Endothelial cell of umbilical vein (primary cell): ENCODE data around the gene CRELD2. TPM values are rescaled to one million over a fixed set of nuclear protein-coding genes. Genes with fewer than 3 reads are reported as not detected.

Experiments used
- BruUV-seq: library from RNA; stranded (reverse); fragments of 400-500 nt; replicated peaks from 2 replicates; lab custom pipeline; 2021; lab: Mats Ljungman, UMichigan
- CTCF ChIA-PET: fragments of 300-600, 350-600 bp; sonication (Branson Sonifier 250); formaldehyde crosslinking; loops from one replicate; lab custom pipeline; 2021; ENCODE audit warnings: antibody characterized with exemption, inconsistent platforms; lab: Charles Lee
- POLR2A ChIA-PET: fragments of 300-600, 350-600 bp; sonication (Branson Sonifier 250); formaldehyde crosslinking; loops from one replicate; lab custom pipeline; 2021; ENCODE audit warnings: antibody characterized with exemption, inconsistent platforms; lab: Charles Lee
- DNase-seq: peaks from one replicate; pipeline ENCODE4 v3.0.0-alpha.2; 2011; ENCODE audit warnings: low read depth, low spot score
- FAIRE-seq: peaks from 2 replicates; lab custom pipeline; 2011; peaks lifted over from hg19 to GRCh38; lab: Jason Lieb, UNC
- H2AFZ ChIP-seq: 2 replicates; pipeline ENCODE4 v1.6.0; 2012; ENCODE audit warnings: low read depth, low read length, control low read depth, inconsistent platforms
- H3K27ac ChIP-seq: 2 replicates; pipeline ENCODE4 v1.5.1; 2011; ENCODE audit warnings: low read depth, mild to moderate bottlenecking, control low read depth, low read length, moderate library complexity; ENCODE audit not compliant: insufficient read depth
- H3K27me3 ChIP-seq, 2 experiments: 2 replicates each; pipeline versions ENCODE4 v1.6.0 to v1.6.1; 2011; ENCODE audit warnings: low read length in 2 of 2, mixed read lengths in 1 of 2; ENCODE audit not compliant: control insufficient read depth in 2 of 2, insufficient read depth in 2 of 2
- H3K36me3 ChIP-seq, 2 experiments: 2 replicates in 1 of 2; 3 replicates in 1 of 2; pipeline ENCODE4 v1.5.1; 2011; ENCODE audit warnings: low read length in 2 of 2, mild to moderate bottlenecking in 1 of 2, moderate library complexity in 1 of 2; ENCODE audit not compliant: control insufficient read depth in 2 of 2, insufficient read depth in 2 of 2; ENCODE audit errors: extremely low read depth in 1 of 2
- H3K4me1 ChIP-seq: 3 replicates; pipeline ENCODE4 v1.5.1; 2011; ENCODE audit warnings: mild to moderate bottlenecking, low read length; ENCODE audit not compliant: control insufficient read depth, insufficient read depth; ENCODE audit errors: extremely low read depth
- H3K4me2 ChIP-seq: 2 replicates; pipeline ENCODE4 v1.6.1; 2011; ENCODE audit warnings: low read length, control low read depth, mixed read lengths; ENCODE audit not compliant: insufficient read depth
- H3K4me3 ChIP-seq, 3 experiments: fragments of 200-600 bp in 1 of 3; sonication (generic), shearing (Covaris generic) in 1 of 3; replicated peaks in 1 of 3; 2 replicates each; pipeline ENCODE4 v1.5.1; 2011 to 2016; ENCODE audit warnings: control low read depth in 3 of 3, low read length in 3 of 3, mild to moderate bottlenecking in 2 of 3, inconsistent platforms in 1 of 3, low read depth in 1 of 3, moderate library complexity in 1 of 3; ENCODE audit not compliant: insufficient read depth in 1 of 3
- H3K79me2 ChIP-seq: 2 replicates; pipeline ENCODE4 v1.6.0; 2012; ENCODE audit warnings: low read length, inconsistent platforms; ENCODE audit not compliant: control insufficient read depth, insufficient read depth
- H3K9ac ChIP-seq: replicated peaks from 2 replicates; pipeline ENCODE3; 2011; ENCODE audit warnings: low read length, control low read depth; ENCODE audit not compliant: insufficient read depth; ENCODE audit errors: extremely low read depth
- H3K9me1 ChIP-seq: replicated peaks from 3 replicates; pipeline ENCODE4 v1.6.0; 2011; ENCODE audit warnings: mild to moderate bottlenecking, low read length; ENCODE audit not compliant: control insufficient read depth, insufficient read depth; ENCODE audit errors: extremely low read depth
- H3K9me3 ChIP-seq: replicated peaks from 2 replicates; pipeline ENCODE4 v1.5.1; 2012; ENCODE audit warnings: low read length, inconsistent platforms; ENCODE audit not compliant: control insufficient read depth, insufficient read depth
- H4K20me1 ChIP-seq: replicated peaks from 2 replicates; pipeline ENCODE3; 2011; ENCODE audit warnings: mild to moderate bottlenecking, low read length; ENCODE audit not compliant: control insufficient read depth, insufficient read depth; ENCODE audit errors: extremely low read depth
- CTCF ChIP-seq, 2 donors: IDR thresholded peaks; 1 replicate in 1 of 2; 2 replicates in 1 of 2; pipeline ENCODE4 v1.5.1; 2011; ENCODE audit warnings: low read length in 2 of 2, mild to moderate bottlenecking in 2 of 2, moderate library complexity in 2 of 2, control low read depth in 1 of 2, inconsistent platforms in 1 of 2, low read depth in 1 of 2; ENCODE audit not compliant: insufficient read depth in 1 of 2; ENCODE audit errors: extremely low read depth in 1 of 2
- EZH2 ChIP-seq: IDR thresholded peaks from 2 replicates; pipeline ENCODE4 v1.6.1; 2012; ENCODE audit warnings: borderline replicate concordance, low read depth, mild to moderate bottlenecking, moderate library complexity, low read length, inconsistent platforms; ENCODE audit not compliant: severe bottlenecking
- FOS ChIP-seq: IDR thresholded peaks from 2 replicates; pipeline ENCODE4 v1.6.1; 2011; ENCODE audit warnings: mild to moderate bottlenecking, low read length, moderate library complexity, borderline replicate concordance; ENCODE audit not compliant: insufficient read depth
- GATA2 ChIP-seq: IDR thresholded peaks from 2 replicates; pipeline ENCODE4 v1.7.0; 2011; ENCODE audit warnings: low read depth, mild to moderate bottlenecking, moderate library complexity, mixed read lengths, low read length; ENCODE audit not compliant: insufficient read length, insufficient read depth
- JUN ChIP-seq: IDR thresholded peaks from 2 replicates; pipeline ENCODE4 v1.6.1; 2011; ENCODE audit warnings: borderline replicate concordance, low read depth; ENCODE audit not compliant: insufficient read length, insufficient read depth
- MAX ChIP-seq: IDR thresholded peaks from 2 replicates; pipeline ENCODE4 v1.6.1; 2011; ENCODE audit not compliant: insufficient read depth, insufficient read length
- MYC ChIP-seq: IDR thresholded peaks from one replicate; pipeline ENCODE4 v1.6.1; 2011; ENCODE audit warnings: mild to moderate bottlenecking, low read depth, low read length
- POLR2A ChIP-seq: IDR thresholded peaks from 2 replicates; pipeline ENCODE4 v1.6.1; 2012; ENCODE audit warnings: low read depth, mild to moderate bottlenecking, control low read depth, low read length
- POLR2AphosphoS5 ChIP-seq: IDR thresholded peaks from 2 replicates; pipeline ENCODE4 v1.6.1; 2012; ENCODE audit warnings: low read depth, mild to moderate bottlenecking, control low read depth, low read length, moderate library complexity; ENCODE audit not compliant: insufficient read depth
- dilution Hi-C: fragments of 300-500 bp; cut with MboI; formaldehyde crosslinking; loops from one replicate; pipeline ENCODE4 v1.15.0; 2019; ENCODE audit warnings: low sequenced_read_pairs; ENCODE audit not compliant: extremely low pct_ligation_motif_present
- intact Hi-C: fragments of 100-400 bp; cut with micrococcal nuclease; formaldehyde crosslinking; loops from one replicate; pipeline ENCODE4 v1.10.0; 2022
- polyA plus RNA-seq, 4 experiments: library from polyadenylated mRNA; depleted of rRNA in 3 of 4; stranded (reverse) in 3 of 4; unstranded in 1 of 4; fragments of >200 nt; gene quantifications; 2 replicates each; pipeline versions ENCODE4 v1.2.1 to v1.2.3, GENCODE V29; 2011 to 2012; ENCODE audit warnings: missing spikeins in 1 of 4
- total RNA-seq: library from RNA; stranded (reverse); gene quantifications from 2 replicates; pipeline ENCODE4 v1.2.3, GENCODE V29; 2021

Gene CRELD2
- total and polyA plus RNA-seq, 2 donors (not counting 3 experiments of a cell fraction or from before 2014, with no cell fraction given) = 71.0 to 86.3 TPM

- BruUV-seq = no TSS peak
These were observed 2.8 kb upstream of the CRELD2 start for GRCh38 chr22:49915610-49916009.

More at GRCh38 chr22:49915610-49916009, 2.8 kb upstream of the CRELD2 start:
- intact Hi-C loops = no loop called here
- Histone ChIP-seq H3K27me3 (no peaks in the 10 kb centered on the region), H3K9me1 (no peaks in the 10 kb centered on the region), H3K36me3 (peaks cover 2 to 13% of the 10 kb centered on the region in 2 experiments), H3K9ac (no peak overlapping the region), H3K9me3 (no peaks in the 10 kb centered on the region), H2AFZ (no peak overlapping the region), H3K79me2 (peaks cover 4% of the 10 kb centered on the region), H3K4me2 (no peak overlapping the region), H3K27ac (no peak overlapping the region), H4K20me1 (no peaks in the 10 kb centered on the region), H3K4me3 (no peak overlapping the region), H3K4me1 (peaks cover 14% of the 10 kb centered on the region)
- DNase-seq (no peak), FAIRE-seq (no peak)
- TF ChIP-seq CTCF (IDR thresholded peaks at IDR 0.05; ENCODE audit: extremely low read depth in 1 of 2, insufficient read depth in 1 of 2, low read depth in 1 of 2, low read length in 2 of 2) (no peak), MYC (no peak), JUN (no peak), GATA2 (no peak), MAX (no peak), FOS (no peak), POLR2A (no peak), EZH2 (no peak), POLR2AphosphoS5 (no peak)
- POLR2A ChIA-PET = no interaction called here
- dilution Hi-C loops = no loop called here
- CTCF ChIA-PET = interaction anchor here (1.7 kb wide), 1 partner anchor 148 kb away, joined by 6 read pairs; no protein-coding TSS in a partner anchor
